GM21619 (cell line): Measurements from ENCODE around the gene ZNF22.

Experiments
- ATAC-seq: cut with Tn5 transposase; IDR thresholded peaks from one replicate; pipeline ENCODE4 v1.9.1; 2021; ENCODE audit not compliant: unreplicated experiment

ZNF22 gene

DNA sequence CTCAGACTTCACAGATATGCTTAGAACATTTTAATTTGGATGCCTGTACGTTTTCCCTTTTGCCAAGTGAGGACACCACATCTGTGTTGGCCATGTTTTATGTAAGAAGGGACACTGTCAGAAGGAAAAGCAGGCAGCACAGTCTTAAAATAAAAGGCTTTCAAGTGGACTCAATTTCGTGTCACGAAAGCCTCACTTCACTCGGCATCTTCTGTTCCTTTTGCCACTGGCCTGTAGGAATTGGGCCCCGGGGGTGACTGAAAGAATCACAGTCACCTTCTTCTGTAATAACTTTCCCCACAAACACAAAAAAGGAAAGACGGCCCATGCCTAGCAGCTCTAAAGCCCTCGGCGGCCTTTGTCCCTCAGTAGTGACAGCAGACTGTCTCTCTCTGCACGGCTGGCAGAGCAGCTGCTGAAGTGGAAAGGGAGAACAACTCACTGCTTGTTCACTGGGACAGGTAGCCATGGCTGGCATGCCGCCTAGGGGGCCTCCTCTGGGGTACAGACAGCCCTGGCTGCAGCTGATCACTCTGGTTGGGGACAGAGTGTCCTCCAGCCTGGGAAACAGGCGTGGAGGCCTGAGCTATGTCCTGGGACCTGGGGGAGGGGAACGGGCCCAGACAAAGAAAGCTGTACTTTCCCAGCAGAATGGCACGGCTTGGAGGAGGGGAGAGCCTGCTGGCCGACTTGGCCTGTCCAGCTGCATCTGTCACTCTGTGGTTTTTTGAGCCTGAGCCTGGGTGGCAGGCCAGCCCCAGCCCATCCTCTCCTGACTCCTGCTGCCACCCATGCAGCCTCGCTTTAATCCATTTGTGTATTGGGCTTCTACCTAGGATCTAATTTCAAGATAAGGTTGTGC lies 36.7 kb upstream of the ZNF22 start:
- no peak for ATAC-seq

GRCh38 chr10:44965104-44965503 lies 35.6 kb upstream of the ZNF22 start:
- ATAC-seq = no peak

- peak; percentile 42 for ATAC-seq
These were observed 35.0 kb upstream of the ZNF22 start for GRCh38 chr10:44965651-44966097.

DNA sequence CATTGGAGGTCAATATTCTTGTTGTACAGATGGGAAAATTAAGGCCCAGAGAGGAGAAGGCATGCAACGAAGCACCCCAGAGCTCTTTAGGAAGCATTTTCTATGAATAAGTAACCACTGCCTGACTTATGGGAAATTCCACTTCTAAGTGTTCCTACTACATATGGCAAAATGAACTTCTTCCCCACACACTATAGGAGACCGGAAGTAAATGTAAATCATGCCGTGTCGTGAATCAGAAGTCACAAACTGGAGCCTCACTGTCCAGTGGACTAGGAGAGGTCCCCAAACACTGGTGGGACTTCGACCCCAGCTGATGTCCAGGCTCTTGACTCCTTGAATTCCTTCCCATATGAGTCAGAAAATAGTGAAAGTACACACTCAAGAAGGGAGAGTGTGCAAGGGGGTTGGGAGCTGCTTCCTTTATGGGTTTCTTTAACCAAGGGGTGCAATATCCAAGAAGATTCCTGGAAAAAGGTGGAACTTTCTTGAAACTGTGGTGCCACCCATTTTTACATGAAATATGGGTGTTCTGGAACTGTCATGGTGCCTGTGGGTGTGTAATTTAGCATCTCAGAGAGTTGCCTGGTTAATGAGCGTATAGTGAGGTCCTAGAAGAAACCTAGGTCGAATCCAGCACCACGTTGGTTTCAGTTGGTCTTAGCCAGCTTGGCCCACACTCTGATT lies 34.5 kb upstream of the ZNF22 start:
- ATAC-seq = peak; percentile 32

DNA sequence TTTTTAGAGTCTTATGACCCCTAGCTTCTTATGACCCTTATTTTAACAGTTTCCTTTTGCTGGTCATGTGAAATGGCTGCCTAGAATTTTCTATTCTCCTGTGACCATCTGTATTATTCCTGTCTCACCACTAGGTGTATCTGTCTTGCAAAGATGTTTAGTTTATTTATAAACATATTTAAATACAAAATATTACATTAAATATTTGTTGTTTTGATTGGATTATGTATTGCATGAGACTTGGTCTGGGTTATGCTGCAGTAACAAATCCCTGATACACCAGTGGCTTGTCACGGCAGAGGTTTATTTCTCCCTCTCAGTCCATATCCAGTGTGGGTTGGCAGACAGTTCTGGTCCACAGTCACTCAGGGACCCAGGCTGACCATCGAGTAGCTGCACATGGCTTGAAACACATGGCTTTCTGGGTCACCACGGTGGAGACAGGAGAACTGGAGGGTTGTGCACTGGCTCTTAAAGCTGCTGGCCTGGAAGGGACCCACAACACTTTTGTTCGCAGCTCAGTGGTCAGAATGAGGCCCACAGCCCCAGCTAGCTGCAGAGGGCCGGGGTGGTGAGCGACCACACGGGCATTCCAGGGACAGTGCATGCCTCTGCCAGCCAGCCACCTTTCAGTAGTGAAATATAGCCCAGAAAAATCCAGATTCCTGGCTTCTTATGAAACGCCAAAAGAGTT lies 33.8 kb upstream of the ZNF22 start:
- no peak for ATAC-seq

- no peak for ATAC-seq
These were observed 33.1 kb upstream of the ZNF22 start for GRCh38 chr10:44967616-44968015.

- no peak for ATAC-seq
These were observed 32.6 kb upstream of the ZNF22 start for GRCh38 chr10:44968091-44968490.

GRCh38 chr10:44968500-44969400 lies 32.0 kb upstream of the ZNF22 start:
- ATAC-seq = no peak

DNA sequence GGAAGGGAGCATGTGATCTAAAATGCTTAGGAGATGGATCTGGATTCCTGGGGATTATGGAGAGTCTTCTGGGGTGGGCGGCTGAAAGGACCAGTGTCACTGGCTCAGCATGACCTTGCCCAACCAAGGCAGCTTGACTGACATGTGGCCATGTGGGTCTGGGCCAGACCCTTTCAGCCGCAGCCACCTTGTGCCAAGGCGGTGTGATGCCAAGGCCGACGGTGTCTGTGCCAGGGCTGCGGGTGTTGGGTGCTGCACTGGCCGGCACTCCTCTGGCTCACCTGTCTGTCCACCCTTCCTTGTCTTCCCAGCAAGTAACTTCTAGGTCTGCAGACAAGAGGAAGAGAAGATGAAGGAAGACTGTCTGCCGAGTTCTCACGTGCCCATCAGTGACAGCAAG lies 30.9 kb upstream of the ZNF22 start:
- no peak for ATAC-seq

GRCh38 chr10:44970812-44971395 lies 29.8 kb upstream of the ZNF22 start:
- ATAC-seq = no peak

- no peak for ATAC-seq
These were observed 29.3 kb upstream of the ZNF22 start for GRCh38 chr10:44971434-44971833.

GRCh38 chr10:44971935-44972757 lies 28.6 kb upstream of the ZNF22 start:
- ATAC-seq = no peak

GRCh38 chr10:44972874-44973306 lies 27.8 kb upstream of the ZNF22 start:
- no peak for ATAC-seq

DNA sequence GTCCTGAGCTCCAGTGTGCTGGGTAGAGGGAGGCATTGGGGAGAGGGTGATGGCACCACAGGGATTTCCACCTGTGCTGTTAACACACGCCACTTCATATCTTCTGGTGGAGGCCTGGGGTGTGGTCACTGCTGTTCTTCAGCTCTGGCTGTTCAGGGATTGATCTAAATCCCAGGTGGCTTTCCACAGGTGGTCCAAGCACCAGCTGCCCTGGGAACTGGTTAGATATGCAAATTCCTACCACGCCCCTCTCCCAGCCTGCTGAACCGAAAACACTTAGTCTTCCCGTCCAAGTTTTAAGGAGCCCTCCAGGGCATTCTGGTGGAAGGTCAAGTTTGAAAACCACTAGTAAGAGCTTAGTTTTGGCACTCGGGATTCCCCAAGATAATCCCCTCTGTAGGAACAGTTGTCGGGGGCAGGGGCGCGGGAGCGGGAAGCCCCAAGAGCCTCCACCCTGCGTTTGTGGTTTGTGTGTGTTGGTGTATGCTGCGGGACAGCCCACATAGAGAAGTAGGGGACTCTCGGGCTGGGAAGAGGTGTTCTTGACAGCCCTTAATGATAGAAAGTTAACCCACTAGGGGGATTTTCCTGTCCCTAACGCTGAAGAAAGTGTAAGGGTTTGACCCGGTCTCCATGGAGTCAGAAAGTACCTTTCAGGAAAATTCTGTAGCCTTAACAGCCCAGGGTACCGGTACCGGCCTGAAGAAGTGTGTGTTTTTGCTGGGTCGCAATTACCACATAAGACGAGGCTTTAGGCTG lies 27.2 kb upstream of the ZNF22 start:
- peak; percentile 20 for ATAC-seq

DNA sequence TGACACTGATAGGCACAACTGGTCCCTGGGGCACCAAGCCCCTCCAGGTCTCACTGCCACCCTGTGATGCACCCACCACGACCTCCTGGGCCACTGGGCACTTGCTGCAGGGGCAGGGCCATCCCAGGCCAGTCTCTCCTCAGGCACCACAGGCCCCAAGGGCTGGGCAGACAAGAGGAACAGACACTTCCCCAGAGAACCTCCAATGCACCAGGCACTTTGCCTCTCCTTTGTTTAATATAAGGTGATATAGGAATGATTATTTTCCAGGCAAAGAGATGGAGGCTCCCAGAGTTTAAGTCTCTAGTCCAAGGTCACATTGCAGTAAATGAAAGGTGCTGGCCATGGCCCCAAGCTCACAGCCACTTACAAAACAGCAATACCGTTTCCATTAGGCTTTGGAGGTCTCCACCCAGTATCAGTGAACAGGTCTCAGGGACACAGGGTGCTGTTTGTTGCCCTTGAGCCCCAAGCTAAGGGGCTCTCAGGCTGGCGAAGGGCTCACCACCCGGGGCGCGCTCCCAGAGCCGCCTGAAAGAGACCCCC lies 26.6 kb upstream of the ZNF22 start:
- ATAC-seq = no peak

DNA sequence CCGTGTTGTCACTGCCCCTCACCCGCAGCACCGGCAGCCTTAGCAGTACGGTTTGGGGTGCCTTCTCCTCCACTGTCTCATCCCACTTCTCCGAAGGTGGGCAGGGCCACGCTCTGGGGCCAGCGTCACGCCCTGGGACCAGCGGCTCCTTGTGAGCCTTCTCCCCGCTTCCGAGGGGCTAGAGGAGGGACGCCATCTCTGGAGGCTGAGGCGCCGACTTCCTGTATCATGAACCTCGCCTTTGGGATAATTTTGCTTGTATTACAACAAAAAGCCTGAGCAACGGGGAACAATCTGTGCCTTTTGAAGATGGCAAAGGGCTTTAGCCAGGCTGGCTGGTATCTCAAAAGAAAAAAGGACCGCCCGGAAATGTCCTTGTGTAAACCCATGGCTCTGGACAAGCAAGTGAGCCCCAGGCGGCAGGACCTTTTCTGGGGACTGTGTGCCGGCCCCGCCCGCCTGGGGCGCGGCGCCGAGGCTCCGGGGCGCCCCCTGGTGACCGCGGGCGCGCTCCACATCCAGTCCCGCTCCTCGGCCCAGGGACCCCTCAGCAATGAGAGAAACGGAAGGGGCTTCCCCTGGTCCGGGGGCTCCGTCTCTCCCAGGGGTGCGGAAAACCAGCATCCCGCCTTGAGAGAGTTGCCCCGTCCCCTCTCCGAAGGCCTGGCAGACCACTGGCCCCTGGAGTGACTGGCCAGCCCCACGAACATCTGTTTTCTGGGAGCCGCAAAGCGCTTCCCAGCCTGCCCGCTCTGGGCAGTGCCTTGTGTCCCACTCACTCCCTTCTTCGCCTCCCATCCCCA lies 25.9 kb upstream of the ZNF22 start:
- peak; percentile 63 for ATAC-seq
